GM23338 (cell line): Measurements from ENCODE around the gene MIER1. TPM values are rescaled to one million over a fixed set of nuclear protein-coding genes. Genes with fewer than 3 reads are reported as not detected.

Experiments
- ATAC-seq: fragments of 200-7000 bp; cut with Tn5 transposase; 3 replicates; pipeline ENCODE4 v1.9.1; 2020
- DNase-seq: peaks from one replicate; pipeline ENCODE4 v3.0.0-alpha.2; 2015; ENCODE audit warnings: low spot score
- H2AFZ ChIP-seq: fragments of 200-600 bp; sonication (generic); 2 replicates; pipeline ENCODE4 v1.8.0; 2016; ENCODE audit warnings: antibody characterized with exemption, mild to moderate bottlenecking, moderate library complexity
- H3F3A ChIP-seq: fragments of 200-600 bp; sonication (generic); replicated peaks from 2 replicates; pipeline ENCODE4 v1.8.0; 2017; ENCODE audit warnings: antibody characterized with exemption, mixed run types, low read depth
- H3K27ac ChIP-seq: fragments of 200-600 bp; sonication (generic); 2 replicates; pipeline ENCODE4 v1.6.1; 2016; ENCODE audit warnings: low read depth
- H3K27me3 ChIP-seq: fragments of 200-600 bp; sonication (generic); 2 replicates; pipeline ENCODE4 v1.8.0; 2016; ENCODE audit warnings: mild to moderate bottlenecking, mixed run types, moderate library complexity; ENCODE audit not compliant: insufficient read depth
- H3K36me3 ChIP-seq: fragments of 200-600 bp; sonication (generic); 2 replicates; pipeline ENCODE4 v1.8.0; 2016; ENCODE audit warnings: mild to moderate bottlenecking; ENCODE audit not compliant: insufficient read depth
- H3K4me1 ChIP-seq: fragments of 200-600 bp; sonication (generic); 2 replicates; pipeline ENCODE4 v1.8.0; 2016; ENCODE audit warnings: mild to moderate bottlenecking, moderate library complexity; ENCODE audit not compliant: insufficient read depth
- H3K4me2 ChIP-seq: fragments of 200-600 bp; sonication (generic); 2 replicates; pipeline ENCODE4 v1.7.1; 2017; ENCODE audit warnings: mixed run types
- H3K4me3 ChIP-seq: fragments of 200-600 bp; sonication (generic); 2 replicates; pipeline ENCODE4 v1.6.1; 2016; ENCODE audit warnings: mixed run types
- H3K79me2 ChIP-seq: fragments of 200-600 bp; sonication (generic); replicated peaks from 2 replicates; pipeline ENCODE4 v1.8.0; 2017; ENCODE audit warnings: mild to moderate bottlenecking; ENCODE audit not compliant: insufficient read depth
- H3K9me2 ChIP-seq: fragments of 200-600 bp; sonication (generic); 2 replicates; pipeline ENCODE4 v1.8.0; 2017; ENCODE audit not compliant: insufficient read depth
- H4K20me1 ChIP-seq: fragments of 200-600 bp; sonication (generic); replicated peaks from 2 replicates; pipeline ENCODE4 v1.8.0; 2017; ENCODE audit warnings: mild to moderate bottlenecking; ENCODE audit not compliant: insufficient read depth
- H3K27ac Mint-ChIP-seq: 2 replicates; pipeline ENCODE4 v1.8.0; 2020; ENCODE audit warnings: inconsistent platforms, mild to moderate bottlenecking, moderate library complexity, mixed read lengths
- H3K27me3 Mint-ChIP-seq: 3 replicates; pipeline ENCODE4 v1.8.0; 2022; ENCODE audit warnings: low read depth, mild to moderate bottlenecking, moderate library complexity, mixed read lengths, inconsistent platforms; ENCODE audit not compliant: insufficient read depth, poor library complexity
- H3K36me3 Mint-ChIP-seq: 3 replicates; pipeline ENCODE4 v1.8.0; 2021; ENCODE audit warnings: low read depth, mild to moderate bottlenecking, inconsistent platforms, moderate library complexity, mixed read lengths
- H3K4me1 Mint-ChIP-seq: 3 replicates; pipeline ENCODE4 v1.8.0; 2020; ENCODE audit warnings: mild to moderate bottlenecking, inconsistent platforms, mixed read lengths
- H3K4me3 Mint-ChIP-seq: 3 replicates; pipeline ENCODE4 v1.8.0; 2021; ENCODE audit warnings: moderate library complexity, mild to moderate bottlenecking, inconsistent platforms, mixed read lengths
- H3K9me3 Mint-ChIP-seq: 3 replicates; pipeline ENCODE4 v1.8.0; 2020; ENCODE audit warnings: moderate library complexity, mild to moderate bottlenecking, inconsistent platforms, mixed read lengths
- CREB1 ChIP-seq: fragments of 250-450 bp; sonication (Bioruptor Pico); IDR thresholded peaks from 2 replicates; pipeline ENCODE4 v1.5.0; 2020; ENCODE audit warnings: low read depth, mild to moderate bottlenecking, moderate library complexity
- CTCF ChIP-seq, 2 experiments: fragments of 200-600 bp in 1 of 2; sonication (generic) in 1 of 2; conservative IDR thresholded peaks; 2 replicates each; pipeline versions ENCODE4 v1.5.1 to v1.6.1; 2016 to 2017; ENCODE audit warnings: antibody characterized with exemption in 2 of 2, low read depth in 2 of 2, mild to moderate bottlenecking in 2 of 2, moderate library complexity in 1 of 2
- ETS1 ChIP-seq: IDR thresholded peaks from 2 replicates; pipeline ENCODE4 v1.6.1; 2016; ENCODE audit warnings: antibody characterized with exemption
- EZH2 ChIP-seq: fragments of 200-600 bp; sonication (generic); IDR thresholded peaks from one replicate; pipeline ENCODE4 v1.8.0; 2017; ENCODE audit warnings: antibody characterized with exemption, mild to moderate bottlenecking, low read depth; ENCODE audit not compliant: unreplicated experiment
- EZH2phosphoT487 ChIP-seq: fragments of 200-600 bp; sonication (generic); IDR thresholded peaks from one replicate; pipeline ENCODE4 v1.8.1; 2018; ENCODE audit warnings: antibody characterized with exemption; ENCODE audit not compliant: unreplicated experiment
- JUNB ChIP-seq: IDR thresholded peaks from one replicate; pipeline ENCODE4 v1.6.1; 2016; ENCODE audit warnings: antibody characterized with exemption; ENCODE audit not compliant: unreplicated experiment
- NANOG ChIP-seq: IDR thresholded peaks from 2 replicates; pipeline ENCODE4 v1.6.1; 2016; ENCODE audit warnings: antibody characterized with exemption, borderline replicate concordance
- POLR2AphosphoS5 ChIP-seq: IDR thresholded peaks from 2 replicates; pipeline ENCODE4 v1.6.1; 2016; ENCODE audit warnings: antibody characterized with exemption, low read depth
- REST ChIP-seq: IDR thresholded peaks from one replicate; pipeline ENCODE4 v1.6.1; 2018; ENCODE audit warnings: antibody characterized with exemption; ENCODE audit not compliant: unreplicated experiment
- STAT1 ChIP-seq: IDR thresholded peaks from one replicate; pipeline ENCODE4 v1.6.1; 2016; ENCODE audit warnings: antibody characterized with exemption; ENCODE audit not compliant: unreplicated experiment
- ZNF114 ChIP-seq: fragments of 250-450 bp; sonication (Bioruptor Pico); IDR thresholded peaks from 2 replicates; pipeline ENCODE4 v1.5.0; 2020; ENCODE audit warnings: mild to moderate bottlenecking, moderate library complexity
- ZNF331 ChIP-seq: fragments of 250-450 bp; sonication (Bioruptor Pico); IDR thresholded peaks from 2 replicates; pipeline ENCODE4 v1.5.0; 2020; ENCODE audit warnings: low read depth, mild to moderate bottlenecking, moderate library complexity
- ZNF462 ChIP-seq: fragments of 250-450 bp; sonication (Bioruptor Pico); IDR thresholded peaks from 2 replicates; pipeline ENCODE4 v1.5.0; 2020; ENCODE audit warnings: mild to moderate bottlenecking, moderate library complexity
- polyA plus RNA-seq: library from polyadenylated mRNA; unstranded; fragments of >200 nt; fragmentation: Nextera tagmentation; extraction: Ambion mirVana; gene quantifications from 2 replicates; pipeline ENCODE4 v1.2.1, GENCODE V29; 2016
- total RNA-seq: library from RNA; depleted of rRNA; stranded (reverse); fragments of >200 nt; shearing (Covaris generic); gene quantifications from 2 replicates; pipeline ENCODE4 v1.2.3, GENCODE V29; 2014

MIER1 gene
- total and polyA plus RNA-seq, 2 experiments from 2014 or later: 38.2 to 72.8 TPM

- Histone ChIP-seq H2AFZ (no peak overlapping the region), H3K27me3 (no peaks in the 10 kb centered on the region), H3K4me1 (no peaks in the 10 kb centered on the region), H4K20me1 (no peaks in the 10 kb centered on the region), H3K79me2 (no peaks in the 10 kb centered on the region), H3K9me2 (no peaks in the 10 kb centered on the region), H3K4me2 (no peak overlapping the region), H3K36me3 (no peaks in the 10 kb centered on the region), H3K4me3 (no peak overlapping the region), H3F3A (no peaks in the 10 kb centered on the region), H3K27ac (no peak overlapping the region)
- Mint-ChIP-seq H3K27ac (no peak overlapping the region), H3K36me3 (no peaks in the 10 kb centered on the region), H3K4me1 (no peaks in the 10 kb centered on the region), H3K4me3 (no peak overlapping the region), H3K27me3 (no peaks in the 10 kb centered on the region), H3K9me3 (no peaks in the 10 kb centered on the region)
- DNase-seq (no peak), ATAC-seq (no peak)
- TF ChIP-seq EZH2phosphoT487: no peak
- TF ChIP-seq CREB1 (CRISPR knock-in tag): no peak
- no peak for TF ChIP-seq ETS1
- no peak for TF ChIP-seq JUNB
- no peak for TF ChIP-seq STAT1
- TF ChIP-seq CTCF (conservative IDR thresholded peaks at IDR 0.05; ENCODE audit: low read depth in 2 of 2): no peak
- TF ChIP-seq POLR2AphosphoS5: no peak
- TF ChIP-seq ZNF114 (CRISPR knock-in tag): no peak
- TF ChIP-seq EZH2: no peak
- TF ChIP-seq REST: no peak
- TF ChIP-seq ZNF462 (CRISPR knock-in tag): no peak
- no peak for TF ChIP-seq ZNF331 (CRISPR knock-in tag)
- no peak for TF ChIP-seq NANOG
Observed at GRCh38 chr1:66890621-66891020, 34.2 kb upstream of the MIER1 start.
